Sigmoid colon (tissue), 3 donors: Measurements from ENCODE around the gene BORCS6.

ENCODE experiments used
- POLR2A ChIP-seq, 2 donors: fragments of 450-650 bp; IDR thresholded peaks; one replicate each; pipeline ENCODE4 v1.6.1; 2016; ENCODE audit warnings: antibody characterized with exemption in 2 of 2, mild to moderate bottlenecking in 2 of 2, moderate library complexity in 2 of 2
- TF ChIP-seq, protein P1 (sequence below), 4 experiments: fragments of 450-650 bp in 3 of 4; fragments of 200-600 bp in 1 of 4; IDR thresholded peaks; one replicate each; pipeline ENCODE4 v1.5.1; 2016 to 2019; ENCODE audit warnings: antibody characterized with exemption in 4 of 4, mild to moderate bottlenecking in 3 of 4, moderate library complexity in 2 of 4

DNA sequence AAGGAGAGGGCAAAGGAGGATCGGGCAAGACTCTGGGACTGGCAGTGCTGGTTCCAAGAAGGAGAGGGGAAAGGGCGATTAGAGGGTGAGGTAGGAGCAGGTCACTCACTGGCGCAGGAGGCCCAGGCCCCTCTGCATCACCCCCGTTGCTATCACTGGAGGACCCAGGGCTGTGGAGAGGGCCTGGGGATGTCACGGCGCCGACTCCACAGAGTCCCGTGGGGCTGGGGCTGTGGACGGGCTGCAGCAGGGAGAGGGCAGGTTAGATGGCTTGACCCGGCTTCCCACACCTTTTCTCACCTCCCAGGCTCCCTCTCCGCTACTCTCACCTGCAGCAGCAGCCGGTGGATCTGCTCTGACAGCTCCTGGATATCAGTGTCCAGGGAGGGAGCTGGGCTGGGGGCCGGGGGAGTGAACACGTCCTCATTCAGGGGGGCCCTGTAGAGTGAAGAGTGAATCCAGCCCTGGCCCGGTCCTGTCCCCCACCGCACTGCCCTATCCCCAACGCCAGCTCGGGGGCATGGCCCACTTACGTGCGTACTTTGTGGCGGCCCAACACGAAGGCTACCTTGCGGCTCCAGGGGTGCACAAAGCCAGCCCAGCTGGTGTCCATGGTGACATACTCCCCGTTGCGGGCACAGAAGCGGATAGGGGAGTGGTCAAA is 42.7 kb downstream of the BORCS6 start:
- TF ChIP-seq POLR2A (IDR thresholded peaks at IDR 0.05) = no peak
- TF ChIP-seq, protein P1, sequence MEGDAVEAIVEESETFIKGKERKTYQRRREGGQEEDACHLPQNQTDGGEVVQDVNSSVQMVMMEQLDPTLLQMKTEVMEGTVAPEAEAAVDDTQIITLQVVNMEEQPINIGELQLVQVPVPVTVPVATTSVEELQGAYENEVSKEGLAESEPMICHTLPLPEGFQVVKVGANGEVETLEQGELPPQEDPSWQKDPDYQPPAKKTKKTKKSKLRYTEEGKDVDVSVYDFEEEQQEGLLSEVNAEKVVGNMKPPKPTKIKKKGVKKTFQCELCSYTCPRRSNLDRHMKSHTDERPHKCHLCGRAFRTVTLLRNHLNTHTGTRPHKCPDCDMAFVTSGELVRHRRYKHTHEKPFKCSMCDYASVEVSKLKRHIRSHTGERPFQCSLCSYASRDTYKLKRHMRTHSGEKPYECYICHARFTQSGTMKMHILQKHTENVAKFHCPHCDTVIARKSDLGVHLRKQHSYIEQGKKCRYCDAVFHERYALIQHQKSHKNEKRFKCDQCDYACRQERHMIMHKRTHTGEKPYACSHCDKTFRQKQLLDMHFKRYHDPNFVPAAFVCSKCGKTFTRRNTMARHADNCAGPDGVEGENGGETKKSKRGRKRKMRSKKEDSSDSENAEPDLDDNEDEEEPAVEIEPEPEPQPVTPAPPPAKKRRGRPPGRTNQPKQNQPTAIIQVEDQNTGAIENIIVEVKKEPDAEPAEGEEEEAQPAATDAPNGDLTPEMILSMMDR (IDR thresholded peaks at IDR 0.05) = no peak
